Measurements from ENCODE around the gene NCOA7. TPM values are rescaled to one million over a fixed set of nuclear protein-coding genes. Genes with fewer than 3 reads are reported as not detected.

NCOA7 gene
- total RNA-seq, 1 experiment from 2014 or later = 13.8 TPM

GRCh38 chr6:125769147-125769783 lies 21.5 kb upstream of the NCOA7 start:
- ChIA-PET CTCF (interaction anchor here (0.7 to 1.2 kb wide), 2 partner anchors 456 to 458 kb away, joined by 3 to 4 read pairs; no protein-coding TSS in a partner anchor), POLR2A (no interaction called here), RAD21 (ENCODE audit: low non-redundant PET in 1 of 2, low total read pairs in 2 of 2, uncharacterized antibody in 2 of 2, unreplicated experiment in 2 of 2) (no interaction called here)
- DNase-seq (ENCODE audit: low read depth, low spot score) = no peak
- Histone ChIP-seq H3K27me3 (ENCODE audit: insufficient read depth, low read length) (peaks cover 16% of the 10 kb centered on the region; the same call in 1 of the 2 replicates), H3K4me1 (ENCODE audit: control insufficient read depth in 1 of 2, insufficient read depth in 2 of 2, low read length in 2 of 2) (no peaks in the 10 kb centered on the region), H3K9ac (ENCODE audit: low read length) (no peak overlapping the region), H3K9me2 (ENCODE audit: insufficient read depth) (no peaks in the 10 kb centered on the region), H3K9me3 (ENCODE audit: control insufficient read depth in 1 of 2, insufficient read depth in 1 of 2, low read depth in 1 of 2, low read length in 2 of 2) (no peaks in the 10 kb centered on the region), H4K20me1 (ENCODE audit: insufficient read depth) (no peaks in the 10 kb centered on the region), H3K27ac (ENCODE audit: low read depth, low read length) (no peak overlapping the region), H2AFZ (ENCODE audit: low read depth, low read length, poor library complexity, severe bottlenecking) (peak overlapping the region; percentile 51), H3K4me3 (replicated peaks in 1 of 2; ENCODE audit: low read depth in 1 of 2, low read length in 2 of 2) (no peak overlapping the region), H3K79me2 (ENCODE audit: insufficient read depth, low read length) (no peaks in the 10 kb centered on the region), H3K4me2 (ENCODE audit: low read length) (no peak overlapping the region), H3K36me3 (ENCODE audit: control insufficient read depth in 1 of 2, insufficient read depth in 2 of 2, low read length in 2 of 2) (no peaks in the 10 kb centered on the region)
- intact Hi-C loops (cut with micrococcal nuclease) = loop anchor here (1.0 to 10.0 kb wide), 5 partner anchors 455 to 1356 kb away; partner anchors contain the start of gene TPD52L1
- no peak for TF ChIP-seq REST (IDR thresholded peaks at IDR 0.05; ENCODE audit: low read depth)
- 0 out of 2 replicates have a peak, but pooled peaks have one; percentile 8 for TF ChIP-seq ELF1 (IDR thresholded peaks at IDR 0.05; ENCODE audit: borderline replicate concordance, low read depth)
- no peak for ATAC-seq
- no TSS peak for BruUV-seq (replicated peaks)
